Brain pericyte (primary cell): ENCODE measurements around the gene ROR2.
"Not testable (repeated sequence)": the region's sequence is repeated elsewhere in the genome, so short reads cannot be mapped to it uniquely, and the experiment has no call there.

Source experiments
- DNase-seq: peaks from one replicate; pipeline ENCODE4 v3.0.0-alpha.2; 2012; ENCODE audit warnings: low read depth, low spot score

Gene ROR2

GRCh38 chr9:91522481-91522880 is 427.5 kb downstream of the ROR2 start:
- no peak for DNase-seq

GRCh38 chr9:91519520-91520277 is 430.3 kb downstream of the ROR2 start:
- DNase-seq: no peak

- no peak for DNase-seq
Observed at GRCh38 chr9:91518462-91518861, 431.6 kb downstream of the ROR2 start.

- no peak for DNase-seq
Observed at GRCh38 chr9:91517801-91518200, 432.2 kb downstream of the ROR2 start.

GRCh38 chr9:91517332-91517731 is 432.7 kb downstream of the ROR2 start:
- not testable (repeated sequence) for DNase-seq

- DNase-seq: no peak
Observed at GRCh38 chr9:91516777-91517176, 433.3 kb downstream of the ROR2 start.

- DNase-seq: no peak
Observed at GRCh38 chr9:91516081-91516480, 433.9 kb downstream of the ROR2 start.

GRCh38 chr9:91515074-91515687 is 434.8 kb downstream of the ROR2 start:
- no peak for DNase-seq
